Mucosa of descending colon (tissue), 3 donors: ENCODE data around the gene ACSF2. TPM values are rescaled to one million over a fixed set of nuclear protein-coding genes. Genes with fewer than 3 reads are reported as not detected.

Source experiments
- ATAC-seq: fragments of 200-7000 bp; cut with Tn5 transposase; one replicate; pipeline ENCODE4 v1.9.1; 2020; ENCODE audit warnings: mild to moderate bottlenecking, moderate library complexity
- DNase-seq, 3 donors: peaks; one replicate each; pipeline ENCODE4 v3.0.0-alpha.2; 2020
- H3K36me3 ChIP-seq: fragments of 200-600 bp; one replicate; pipeline ENCODE4 v1.8.0; 2021; ENCODE audit warnings: low read depth, mild to moderate bottlenecking
- H3K4me1 ChIP-seq: fragments of 200-600 bp; one replicate; pipeline ENCODE4 v1.8.0; 2021; ENCODE audit warnings: low read depth, mild to moderate bottlenecking
- H3K4me3 ChIP-seq: fragments of 200-600 bp; one replicate; pipeline ENCODE4 v1.8.0; 2021; ENCODE audit warnings: mild to moderate bottlenecking
- H3K9me3 ChIP-seq: fragments of 200-600 bp; one replicate; pipeline ENCODE4 v1.8.0; 2021; ENCODE audit warnings: mild to moderate bottlenecking
- intact Hi-C, 2 donors: fragments of 100-400 bp; cut with DNase I in 1 of 2; cut with micrococcal nuclease in 1 of 2; formaldehyde crosslinking; loops; one replicate each; pipeline versions ENCODE4 v1.11.0 to v1.11.1; 2022; cut with DNase I, micrococcal nuclease
- total RNA-seq, 3 donors: library from RNA; stranded (reverse); fragmentation: NEBNext Ultra II Directional in 2 of 3; extraction: Animal tissue kit (Norgen Biotek cat#: 25700) in 2 of 3; gene quantifications; one replicate each; pipeline versions ENCODE4 v1.2.1 to v1.2.4, GENCODE V29; 2021 to 2023
- TF ChIP-seq, protein P1 (sequence below): fragments of 200-600 bp; IDR thresholded peaks from one replicate; pipeline ENCODE4 v1.8.0; 2022; ENCODE audit warnings: antibody characterized with exemption, mild to moderate bottlenecking
- donor health status: DM: no; HTN: no; CAD: no; lungs with moderate emphysema.
- donor health status: DM: no; HTN: no; CAD: no.
- donor health status: DM: no; HTN: yes; CAD: no.

The ACSF2 gene
- total RNA-seq, 3 donors from 2014 or later, result 79.7 to 246 (median 99.4) TPM

DNA sequence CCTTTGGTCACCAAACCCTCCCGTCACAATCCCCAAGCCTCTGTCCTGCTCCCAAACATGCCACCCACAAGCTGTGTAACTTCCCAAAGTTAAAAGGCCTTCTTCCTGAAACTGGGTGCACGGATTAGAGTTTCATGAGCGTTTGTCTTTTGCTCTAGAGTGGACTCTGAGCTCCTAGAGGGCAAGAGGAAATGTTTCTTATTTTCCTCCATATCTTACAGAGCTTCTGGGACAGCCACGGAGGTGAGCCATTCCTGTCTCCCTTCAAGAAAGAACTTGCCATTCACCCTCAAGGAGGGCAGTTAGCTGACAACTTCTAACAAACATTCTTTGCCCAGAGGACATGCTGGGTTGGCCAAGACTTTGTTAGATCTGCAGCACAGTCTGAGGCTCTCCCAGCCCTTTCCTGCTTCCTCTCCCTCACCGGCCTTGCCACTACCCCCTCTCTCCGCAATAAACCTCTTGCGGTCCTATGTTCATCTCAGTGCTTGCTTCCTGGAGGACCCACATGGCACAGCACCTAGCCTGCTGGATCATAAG lies 79.6 kb downstream of the ACSF2 start:
- peak in 1 of 3 donors; percentile 18 for DNase-seq
- Histone ChIP-seq H3K4me1 (peaks cover 3% of the 10 kb centered on the region), H3K9me3 (no peaks in the 10 kb centered on the region), H3K4me3 (no peak overlapping the region), H3K36me3 (no peaks in the 10 kb centered on the region)
- peak; percentile 28 for ATAC-seq
- TF ChIP-seq, protein P1, sequence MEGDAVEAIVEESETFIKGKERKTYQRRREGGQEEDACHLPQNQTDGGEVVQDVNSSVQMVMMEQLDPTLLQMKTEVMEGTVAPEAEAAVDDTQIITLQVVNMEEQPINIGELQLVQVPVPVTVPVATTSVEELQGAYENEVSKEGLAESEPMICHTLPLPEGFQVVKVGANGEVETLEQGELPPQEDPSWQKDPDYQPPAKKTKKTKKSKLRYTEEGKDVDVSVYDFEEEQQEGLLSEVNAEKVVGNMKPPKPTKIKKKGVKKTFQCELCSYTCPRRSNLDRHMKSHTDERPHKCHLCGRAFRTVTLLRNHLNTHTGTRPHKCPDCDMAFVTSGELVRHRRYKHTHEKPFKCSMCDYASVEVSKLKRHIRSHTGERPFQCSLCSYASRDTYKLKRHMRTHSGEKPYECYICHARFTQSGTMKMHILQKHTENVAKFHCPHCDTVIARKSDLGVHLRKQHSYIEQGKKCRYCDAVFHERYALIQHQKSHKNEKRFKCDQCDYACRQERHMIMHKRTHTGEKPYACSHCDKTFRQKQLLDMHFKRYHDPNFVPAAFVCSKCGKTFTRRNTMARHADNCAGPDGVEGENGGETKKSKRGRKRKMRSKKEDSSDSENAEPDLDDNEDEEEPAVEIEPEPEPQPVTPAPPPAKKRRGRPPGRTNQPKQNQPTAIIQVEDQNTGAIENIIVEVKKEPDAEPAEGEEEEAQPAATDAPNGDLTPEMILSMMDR, result no peak
- intact Hi-C loops, result no loop called here

DNA sequence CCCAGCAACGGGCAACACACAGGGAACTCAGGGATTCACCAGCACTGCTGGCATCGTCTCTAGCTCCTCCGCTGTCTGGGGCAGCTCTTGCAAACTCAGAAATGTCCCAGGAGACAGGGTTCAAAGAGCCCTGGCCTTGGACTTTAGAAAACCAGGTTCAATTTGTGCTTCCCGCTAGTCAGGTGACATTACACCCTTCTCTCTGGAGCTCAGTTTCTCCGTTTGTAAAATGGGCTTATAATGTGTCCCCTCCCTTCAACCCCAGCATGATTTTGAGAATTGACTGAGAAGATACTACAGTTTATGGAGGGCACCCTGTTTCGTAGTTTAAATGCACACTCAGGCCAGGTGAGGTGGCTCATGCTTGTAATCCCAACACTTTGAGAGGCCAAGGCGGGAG lies 80.3 kb downstream of the ACSF2 start:
- intact Hi-C loops, result no loop called here
- H3K36me3 ChIP-seq, result no peaks in the 10 kb centered on the region
- DNase-seq, result peak in 1 of 3 donors; percentile 2
- ATAC-seq, result no peak
- peaks cover 3% of the 10 kb centered on the region for H3K4me1 ChIP-seq
- no peaks in the 10 kb centered on the region for H3K9me3 ChIP-seq
- H3K4me3 ChIP-seq, result no peak overlapping the region
- TF ChIP-seq, protein P1, result no peak

DNA sequence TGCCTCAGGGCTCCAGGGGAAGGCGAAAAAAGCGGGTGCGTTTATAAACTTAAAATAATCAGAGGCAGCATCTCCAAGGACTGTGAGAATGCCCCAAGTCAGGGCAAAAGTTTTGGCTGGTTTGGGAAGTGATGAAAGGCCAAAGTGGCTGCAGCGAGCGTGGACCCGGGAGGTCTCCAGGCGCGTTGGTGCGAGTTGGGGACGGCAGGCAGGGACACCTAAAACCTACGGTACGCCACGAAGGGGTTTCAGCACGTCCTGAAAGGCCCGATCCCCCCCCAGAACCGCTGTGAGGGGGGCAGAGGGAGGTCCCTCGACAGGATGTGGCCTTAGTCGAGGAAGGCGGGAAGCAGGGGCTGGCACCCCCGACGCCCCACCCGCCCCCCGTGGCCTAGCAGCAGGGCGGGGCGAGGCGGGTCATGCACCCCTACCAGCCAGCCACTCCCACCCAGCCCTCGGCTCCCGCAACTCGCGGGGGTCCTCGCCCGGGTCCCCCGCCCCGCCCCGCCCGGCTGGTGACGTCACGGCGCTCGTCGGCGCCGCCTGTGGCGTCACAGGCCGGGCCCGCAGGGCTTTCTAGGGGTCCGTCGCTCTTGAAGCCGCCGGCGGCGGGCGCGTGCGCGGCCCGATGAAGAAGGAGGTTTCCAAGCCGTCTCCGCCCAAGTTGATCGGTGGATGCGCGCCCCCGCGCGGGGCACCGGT lies 82.0 kb downstream of the ACSF2 start, which contains the start of gene MYCBPAP:
TSS of gene MYCBPAP (plus strand) at position 569 of the 702 bp plus-strand sequence. CDS start 236 bp downstream, outside the sequence.
- no peaks in the 10 kb centered on the region for H3K9me3 ChIP-seq
- peak; percentile 88 to 92 (median 88) for DNase-seq
- H3K36me3 ChIP-seq, result no peaks in the 10 kb centered on the region
- H3K4me3 ChIP-seq, result peak within 1 kb of the TSS; percentile 26
- intact Hi-C loops, result no loop called here
- H3K4me1 ChIP-seq, result peaks cover 3% of the 10 kb centered on the region
- TF ChIP-seq, protein P1, result peak; percentile 6
- peak; percentile 64 for ATAC-seq

DNA sequence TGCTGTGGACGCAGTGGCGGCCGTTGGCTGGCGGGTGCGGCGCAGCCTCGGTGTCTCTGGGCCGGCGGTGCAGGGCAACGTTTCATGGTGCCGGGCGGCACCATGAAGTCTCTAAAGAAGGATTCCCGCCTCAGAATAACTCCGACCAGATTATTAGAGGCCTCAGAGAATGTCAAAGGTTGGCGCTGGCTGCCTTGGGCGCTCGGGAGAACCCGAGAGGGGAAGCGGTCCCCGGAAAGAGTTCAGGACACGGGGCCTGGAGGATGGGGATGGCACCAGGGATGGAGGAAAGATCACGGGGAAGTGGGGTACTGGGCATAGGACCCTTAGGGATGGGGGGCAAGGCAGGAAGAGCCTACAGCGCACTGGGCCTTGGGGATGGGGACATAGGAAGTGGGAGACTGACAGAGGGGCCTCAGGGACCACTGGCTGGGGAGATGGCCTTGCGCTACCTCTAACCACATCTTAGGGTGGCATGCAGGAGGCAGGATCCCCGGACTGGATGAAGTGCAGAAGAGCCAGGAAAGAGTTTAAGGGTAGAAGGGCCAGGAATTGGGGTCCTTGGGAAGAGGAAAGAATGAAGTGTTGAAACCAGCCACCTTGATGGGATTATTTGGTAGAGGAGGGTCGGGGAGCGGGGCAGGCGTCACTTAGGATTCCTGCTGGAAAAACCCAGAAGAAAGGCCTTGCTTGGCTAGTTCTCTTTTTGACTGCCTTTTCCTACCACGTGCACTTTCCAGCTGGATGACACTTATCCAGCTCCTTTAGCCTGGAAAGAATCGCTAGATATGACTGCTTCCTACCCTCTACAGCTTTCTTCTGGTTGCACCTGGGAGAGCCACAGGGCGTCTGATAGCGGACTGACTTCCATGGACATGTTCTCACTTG lies 82.8 kb downstream of the ACSF2 start:
- peaks cover 3% of the 10 kb centered on the region for H3K4me1 ChIP-seq
- intact Hi-C loops, result no loop called here
- peak in 1 of 3 donors; percentile 11 for DNase-seq
- H3K9me3 ChIP-seq, result no peaks in the 10 kb centered on the region
- H3K36me3 ChIP-seq, result no peaks in the 10 kb centered on the region
- peak overlapping the region; percentile 26 for H3K4me3 ChIP-seq
- no peak for ATAC-seq
- TF ChIP-seq, protein P1, result no peak

DNA sequence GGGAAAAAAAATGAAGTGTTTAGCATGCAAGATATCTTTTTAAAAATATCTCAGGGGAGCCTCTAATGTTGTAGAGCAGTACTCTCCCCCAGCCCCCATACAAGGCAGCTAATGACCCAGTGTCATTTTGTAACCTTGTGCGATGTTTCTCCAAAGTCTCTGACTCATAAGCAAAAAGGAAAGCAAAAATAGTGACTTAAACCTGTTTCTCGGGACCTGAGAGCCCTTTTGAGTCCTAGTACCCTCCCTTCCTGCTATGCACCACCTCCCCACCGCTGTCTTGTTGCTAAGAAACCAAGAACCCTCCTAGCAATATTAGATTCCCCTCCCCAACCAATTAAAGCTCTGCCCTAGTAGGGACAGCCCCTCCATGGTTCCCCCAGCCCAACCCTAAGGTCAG lies 85.0 kb downstream of the ACSF2 start:
- no peak for ATAC-seq
- Histone ChIP-seq H3K36me3 (no peaks in the 10 kb centered on the region), H3K4me3 (no peak overlapping the region), H3K9me3 (no peaks in the 10 kb centered on the region), H3K4me1 (no peaks in the 10 kb centered on the region)
- peak in 1 of 3 donors; percentile 2 for DNase-seq
- TF ChIP-seq, protein P1, result no peak
- intact Hi-C loops, result no loop called here
